OCI-LY7 (cell line): ENCODE measurements around the gene TSPAN11.

ENCODE experiments used
- CTCF ChIP-seq: fragments of 200-600 bp; sonication (generic); conservative IDR thresholded peaks from 2 replicates; pipeline ENCODE4 v1.5.1; 2014; ENCODE audit warnings: mild to moderate bottlenecking, antibody characterized with exemption, low read length, moderate library complexity, mixed read lengths
- EZH2phosphoT487 ChIP-seq: fragments of 200-600 bp; sonication (generic); IDR thresholded peaks from 2 replicates; pipeline ENCODE4 v1.6.1; 2018; ENCODE audit warnings: low read depth, borderline replicate concordance, mild to moderate bottlenecking, mixed run types, antibody characterized with exemption, low read length, moderate library complexity, mixed read lengths

- TF ChIP-seq CTCF (no peak), EZH2phosphoT487 (no peak)
These were observed 89.5 kb downstream of the TSPAN11 start for GRCh38 chr12:31016057-31016456.
